Measurements from ENCODE around the gene DCTN5. TPM values are rescaled to one million over a fixed set of nuclear protein-coding genes. Genes with fewer than 3 reads are reported as not detected.

Gene DCTN5
- total RNA-seq, 5 donors from 2014 or later (not counting 1 experiment from before 2014, with no cell fraction given): 49.8 to 68.7 (median 59.9) TPM

- no peak overlapping the region for H3K4me3 Mint-ChIP-seq
- peaks cover 0 to 6% of the 10 kb centered on the region in 2 donors for H3K27me3 Mint-ChIP-seq
- ChIA-PET CTCF (no interaction called here), POLR2A (no interaction called here)
- peaks cover 16 to 24% of the 10 kb centered on the region in 2 donors for H3K36me3 ChIP-seq (ENCODE audit: control insufficient read depth in 2 of 2, extremely low read depth in 1 of 2, insufficient read depth in 1 of 2, low read length in 1 of 2)
- no peak overlapping the region for H3K27ac Mint-ChIP-seq
- H3K9me3 Mint-ChIP-seq: no peaks in the 10 kb centered on the region
- H3K4me1 ChIP-seq (ENCODE audit: control insufficient read depth in 1 of 2, extremely low read depth in 1 of 2, insufficient read depth in 2 of 2, low read length in 2 of 2): peaks cover 0 to 6% of the 10 kb centered on the region in 2 experiments
- H3K36me3 Mint-ChIP-seq: peaks cover 32% of the 10 kb centered on the region
- ATAC-seq (replicated peaks in 1 of 4) (no peak), DNase-seq (no peak)
- peaks cover 0 to 7% of the 10 kb centered on the region in 2 experiments for H3K27me3 ChIP-seq (replicated peaks in 1 of 2; ENCODE audit: control insufficient read depth in 2 of 2, extremely low read depth in 1 of 2, insufficient read depth in 2 of 2, low read length in 1 of 2)
- H3K4me1 Mint-ChIP-seq: peaks cover 3 to 8% (median 6%) of the 10 kb centered on the region in 3 donors
- no peak overlapping the region for H3K4me3 ChIP-seq (ENCODE audit: control insufficient read depth in 1 of 2, extremely low read depth in 1 of 2, low read length in 1 of 2)
- WGBS (ENCODE audit: insufficient coverage): over 99% methylated on average over 13 of the region's 25 CpGs
- no peaks in the 10 kb centered on the region for H3K9me3 ChIP-seq
- no peak overlapping the region for H3K27ac ChIP-seq (ENCODE audit: low read length)
These were observed 49.7 kb downstream of the DCTN5 start for GRCh38 chr16:23690771-23691482.

DNA sequence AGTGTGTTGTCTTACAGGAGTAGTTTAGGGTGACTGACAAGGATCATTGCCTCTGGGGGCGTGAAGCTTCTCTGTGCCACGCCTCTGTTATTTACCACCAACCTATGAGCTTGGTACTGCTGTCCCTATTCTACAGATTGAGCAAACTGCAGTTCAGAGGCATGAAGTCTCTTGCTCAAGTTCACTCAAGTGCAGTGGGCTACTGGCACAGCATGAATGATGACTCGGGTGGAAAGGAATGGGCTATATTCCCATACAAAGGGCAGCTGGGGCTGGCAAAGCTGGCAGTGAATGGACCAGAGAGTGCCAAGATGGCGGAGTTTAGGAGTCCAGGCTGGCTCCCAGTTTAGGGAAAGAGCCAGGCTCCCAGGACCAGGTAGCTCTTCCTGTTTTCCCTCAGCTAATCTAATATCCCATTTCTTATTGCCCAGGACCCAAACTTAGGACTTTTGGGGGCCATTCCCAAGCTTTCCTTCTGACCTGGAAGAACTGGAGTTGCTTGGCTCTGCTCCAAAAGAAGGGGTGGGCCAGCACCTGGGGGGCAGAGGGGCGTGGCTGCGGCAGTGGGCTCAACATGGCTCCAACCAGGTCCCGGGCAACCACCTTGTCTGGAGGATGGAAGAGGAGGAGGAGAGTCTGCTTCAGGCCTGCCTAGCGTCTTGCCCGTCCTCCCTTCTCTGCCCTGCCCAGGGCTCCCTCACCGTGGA, 50.4 kb downstream of the DCTN5 start:
- Mint-ChIP-seq H3K27ac (no peak overlapping the region), H3K36me3 (peaks cover 32% of the 10 kb centered on the region), H3K4me1 (peaks cover 3 to 8% (median 6%) of the 10 kb centered on the region in 3 donors), H3K9me3 (no peaks in the 10 kb centered on the region), H3K27me3 (peaks cover 0 to 6% of the 10 kb centered on the region in 2 donors), H3K4me3 (no peak overlapping the region)
- no peak for ATAC-seq (replicated peaks in 1 of 4)
- no peak for DNase-seq
- peaks cover 0 to 7% of the 10 kb centered on the region in 2 experiments for H3K27me3 ChIP-seq (replicated peaks in 1 of 2; ENCODE audit: control insufficient read depth in 2 of 2, extremely low read depth in 1 of 2, insufficient read depth in 2 of 2, low read length in 1 of 2)
- 100% methylated on average over 4 of the region's 10 CpGs for WGBS (ENCODE audit: insufficient coverage)
- H3K4me3 ChIP-seq (ENCODE audit: control insufficient read depth in 1 of 2, extremely low read depth in 1 of 2, low read length in 1 of 2): no peak overlapping the region
- no peaks in the 10 kb centered on the region for H3K9me3 ChIP-seq
- peaks cover 0 to 6% of the 10 kb centered on the region in 2 experiments for H3K4me1 ChIP-seq (ENCODE audit: control insufficient read depth in 1 of 2, extremely low read depth in 1 of 2, insufficient read depth in 2 of 2, low read length in 2 of 2)
- H3K36me3 ChIP-seq (ENCODE audit: control insufficient read depth in 2 of 2, extremely low read depth in 1 of 2, insufficient read depth in 1 of 2, low read length in 1 of 2): peaks cover 16 to 23% of the 10 kb centered on the region in 2 donors
- POLR2A ChIA-PET: no interaction called here
- H3K27ac ChIP-seq (ENCODE audit: low read length): no peak overlapping the region
- CTCF ChIA-PET: no interaction called here

- H3K4me1 ChIP-seq (ENCODE audit: control insufficient read depth in 1 of 2, extremely low read depth in 1 of 2, insufficient read depth in 2 of 2, low read length in 2 of 2): peaks cover 0 to 6% of the 10 kb centered on the region in 2 experiments
- H3K4me3 ChIP-seq (ENCODE audit: control insufficient read depth in 1 of 2, extremely low read depth in 1 of 2, low read length in 1 of 2): no peak overlapping the region
- H3K4me1 Mint-ChIP-seq: peaks cover 3 to 8% (median 6%) of the 10 kb centered on the region in 3 donors
- peaks cover 13 to 19% of the 10 kb centered on the region in 2 donors for H3K36me3 ChIP-seq (ENCODE audit: control insufficient read depth in 2 of 2, extremely low read depth in 1 of 2, insufficient read depth in 1 of 2, low read length in 1 of 2)
- no peak overlapping the region for H3K27ac ChIP-seq (ENCODE audit: low read length)
- no peaks in the 10 kb centered on the region for H3K9me3 Mint-ChIP-seq
- no peaks in the 10 kb centered on the region for H3K9me3 ChIP-seq
- no peak for ATAC-seq (replicated peaks in 1 of 4)
- H3K4me3 Mint-ChIP-seq: no peak overlapping the region
- H3K36me3 Mint-ChIP-seq: peaks cover 28% of the 10 kb centered on the region
- peaks cover 0 to 6% of the 10 kb centered on the region in 2 donors for H3K27me3 Mint-ChIP-seq
- ChIA-PET CTCF (no interaction called here), POLR2A (no interaction called here)
- H3K27ac Mint-ChIP-seq: no peak overlapping the region
- 91% methylated on average over 5 of the region's 6 CpGs for WGBS (ENCODE audit: insufficient coverage)
- H3K27me3 ChIP-seq (replicated peaks in 1 of 2; ENCODE audit: control insufficient read depth in 2 of 2, extremely low read depth in 1 of 2, insufficient read depth in 2 of 2, low read length in 1 of 2): peaks cover 0 to 7% of the 10 kb centered on the region in 2 experiments
- no peak for DNase-seq
These were observed 51.0 kb downstream of the DCTN5 start for GRCh38 chr16:23692190-23692837.

DNA sequence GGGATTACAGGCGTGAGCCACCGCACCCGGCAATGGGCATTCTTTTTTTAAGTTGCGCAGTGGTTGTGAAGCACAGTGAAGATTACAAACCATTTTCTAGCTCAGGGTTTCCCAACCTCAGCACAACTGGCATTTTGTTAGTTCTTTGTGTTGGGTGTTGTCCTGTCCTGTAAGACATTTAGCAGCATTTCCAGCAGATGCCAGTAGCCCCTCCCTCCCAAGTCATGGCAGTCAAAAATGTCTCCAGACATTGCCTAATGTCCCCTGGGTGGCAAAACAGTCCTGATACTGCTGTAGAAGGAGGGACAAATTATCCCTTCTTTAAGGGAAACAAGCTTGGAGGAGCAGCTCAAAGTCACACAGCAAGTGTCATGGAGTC, 53.0 kb downstream of the DCTN5 start:
- Histone ChIP-seq H3K4me1 (ENCODE audit: control insufficient read depth in 1 of 2, extremely low read depth in 1 of 2, insufficient read depth in 2 of 2, low read length in 2 of 2) (peaks cover 0 to 15% of the 10 kb centered on the region in 2 experiments), H3K9me3 (no peaks in the 10 kb centered on the region), H3K27ac (ENCODE audit: low read length) (no peak overlapping the region), H3K36me3 (ENCODE audit: control insufficient read depth in 2 of 2, extremely low read depth in 1 of 2, insufficient read depth in 1 of 2, low read length in 1 of 2) (peaks cover 5 to 7% of the 10 kb centered on the region in 2 donors), H3K4me3 (ENCODE audit: control insufficient read depth in 1 of 2, extremely low read depth in 1 of 2, low read length in 1 of 2) (no peak overlapping the region), H3K27me3 (replicated peaks in 1 of 2; ENCODE audit: control insufficient read depth in 2 of 2, extremely low read depth in 1 of 2, insufficient read depth in 2 of 2, low read length in 1 of 2) (peaks cover 0 to 7% of the 10 kb centered on the region in 2 experiments)
- CTCF ChIA-PET: no interaction called here
- POLR2A ChIA-PET: no interaction called here
- Mint-ChIP-seq H3K4me1 (peaks cover 8 to 13% (median 11%) of the 10 kb centered on the region in 3 donors), H3K4me3 (peak overlapping the region in 1 of 3 donors; percentile 58), H3K9me3 (no peaks in the 10 kb centered on the region), H3K36me3 (peaks cover 13% of the 10 kb centered on the region), H3K27ac (no peak overlapping the region), H3K27me3 (peaks cover 0 to 6% of the 10 kb centered on the region in 2 donors)
- ATAC-seq (replicated peaks in 1 of 4) (no peak), DNase-seq (no peak)
- WGBS (ENCODE audit: insufficient coverage): 80% methylated on average over 1 of the region's 4 CpGs

- Histone ChIP-seq H3K36me3 (ENCODE audit: control insufficient read depth in 2 of 2, extremely low read depth in 1 of 2, insufficient read depth in 1 of 2, low read length in 1 of 2) (peaks cover 3% of the 10 kb centered on the region in 2 donors), H3K4me3 (ENCODE audit: control insufficient read depth in 1 of 2, extremely low read depth in 1 of 2, low read length in 1 of 2) (peak overlapping the region in 1 of 2 donors; percentile 26), H3K4me1 (ENCODE audit: control insufficient read depth in 1 of 2, extremely low read depth in 1 of 2, insufficient read depth in 2 of 2, low read length in 2 of 2) (peaks cover 0 to 18% of the 10 kb centered on the region in 2 experiments), H3K27ac (ENCODE audit: low read length) (no peak overlapping the region), H3K9me3 (no peaks in the 10 kb centered on the region), H3K27me3 (replicated peaks in 1 of 2; ENCODE audit: control insufficient read depth in 2 of 2, extremely low read depth in 1 of 2, insufficient read depth in 2 of 2, low read length in 1 of 2) (peaks cover 0 to 7% of the 10 kb centered on the region in 2 experiments)
- Mint-ChIP-seq H3K27ac (no peak overlapping the region), H3K27me3 (peaks cover 0 to 6% of the 10 kb centered on the region in 2 donors), H3K4me1 (peaks cover 8 to 16% (median 11%) of the 10 kb centered on the region in 3 donors), H3K4me3 (peak overlapping the region in 1 of 3 donors; percentile 58), H3K9me3 (no peaks in the 10 kb centered on the region), H3K36me3 (peaks cover 9% of the 10 kb centered on the region)
- POLR2A ChIA-PET: no interaction called here
- ATAC-seq (replicated peaks in 1 of 4): peak in 1 of 4 experiments; percentile 13
- CTCF ChIA-PET: no interaction called here
- no peak for DNase-seq
- WGBS (ENCODE audit: insufficient coverage): 48% methylated on average over 23 of the region's 32 CpGs
These were observed 53.5 kb downstream of the DCTN5 start for GRCh38 chr16:23694644-23695373.

DNA sequence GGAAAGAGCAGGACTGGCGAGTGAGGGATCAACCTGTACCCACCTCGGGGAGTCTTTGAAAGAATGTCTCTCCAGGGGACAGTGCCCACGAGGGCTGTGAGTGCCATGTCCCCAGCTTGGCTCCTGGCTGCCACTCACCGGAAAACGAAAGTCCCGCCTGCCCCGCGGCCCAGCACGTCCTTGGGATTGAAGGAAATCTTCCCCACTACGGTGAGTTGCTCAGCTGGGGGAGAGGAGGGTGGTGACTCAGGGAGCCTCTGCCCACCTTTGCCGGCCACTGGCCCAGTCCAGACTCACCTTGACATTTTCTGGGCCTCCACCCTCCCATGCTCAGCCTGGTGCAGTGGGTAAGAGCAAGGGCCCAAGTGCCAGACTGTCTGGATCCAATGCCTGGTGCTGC, 54.5 kb downstream of the DCTN5 start:
- WGBS (ENCODE audit: insufficient coverage): 95% methylated on average over 10 of the region's 11 CpGs
- H3K27ac ChIP-seq (ENCODE audit: low read length): no peak overlapping the region
- peaks cover 8 to 16% (median 11%) of the 10 kb centered on the region in 3 donors for H3K4me1 Mint-ChIP-seq
- H3K4me1 ChIP-seq (ENCODE audit: control insufficient read depth in 1 of 2, extremely low read depth in 1 of 2, insufficient read depth in 2 of 2, low read length in 2 of 2): peaks cover 0 to 18% of the 10 kb centered on the region in 2 experiments
- ChIA-PET POLR2A (no interaction called here), CTCF (no interaction called here)
- no peaks in the 10 kb centered on the region for H3K9me3 ChIP-seq
- no peak for ATAC-seq (replicated peaks in 1 of 4)
- H3K27me3 ChIP-seq (replicated peaks in 1 of 2; ENCODE audit: control insufficient read depth in 2 of 2, extremely low read depth in 1 of 2, insufficient read depth in 2 of 2, low read length in 1 of 2): peaks cover 0 to 7% of the 10 kb centered on the region in 2 experiments
- no peak overlapping the region for H3K4me3 ChIP-seq (ENCODE audit: control insufficient read depth in 1 of 2, extremely low read depth in 1 of 2, low read length in 1 of 2)
- H3K4me3 Mint-ChIP-seq: no peak overlapping the region
- no peak for DNase-seq
- no peaks in the 10 kb centered on the region for H3K36me3 ChIP-seq (ENCODE audit: control insufficient read depth in 2 of 2, extremely low read depth in 1 of 2, insufficient read depth in 1 of 2, low read length in 1 of 2)
- peaks cover 0 to 6% of the 10 kb centered on the region in 2 donors for H3K27me3 Mint-ChIP-seq
- no peaks in the 10 kb centered on the region for H3K9me3 Mint-ChIP-seq
- no peak overlapping the region for H3K27ac Mint-ChIP-seq
- peaks cover 3% of the 10 kb centered on the region for H3K36me3 Mint-ChIP-seq

Data from T-cell (primary cell).